Stimulated activated CD4-positive, alpha-beta T cell treated with anti-CD3 and anti-CD28 coated beads, Interleukin-1b, Interleukin-23, amount 100 ng/mL, for 4 hours (primary cell): ENCODE data around the gene GSTO2.
"Not testable (repeated sequence)": the region's sequence is repeated elsewhere in the genome, so short reads cannot be mapped to it uniquely, and the experiment has no call there.

Source experiments
- DNase-seq, 2 donors: peaks; one replicate each; pipeline ENCODE4 v3.0.0-alpha.2; 2020; ENCODE audit warnings: low read depth in 2 of 2

GSTO2 gene

DNA sequence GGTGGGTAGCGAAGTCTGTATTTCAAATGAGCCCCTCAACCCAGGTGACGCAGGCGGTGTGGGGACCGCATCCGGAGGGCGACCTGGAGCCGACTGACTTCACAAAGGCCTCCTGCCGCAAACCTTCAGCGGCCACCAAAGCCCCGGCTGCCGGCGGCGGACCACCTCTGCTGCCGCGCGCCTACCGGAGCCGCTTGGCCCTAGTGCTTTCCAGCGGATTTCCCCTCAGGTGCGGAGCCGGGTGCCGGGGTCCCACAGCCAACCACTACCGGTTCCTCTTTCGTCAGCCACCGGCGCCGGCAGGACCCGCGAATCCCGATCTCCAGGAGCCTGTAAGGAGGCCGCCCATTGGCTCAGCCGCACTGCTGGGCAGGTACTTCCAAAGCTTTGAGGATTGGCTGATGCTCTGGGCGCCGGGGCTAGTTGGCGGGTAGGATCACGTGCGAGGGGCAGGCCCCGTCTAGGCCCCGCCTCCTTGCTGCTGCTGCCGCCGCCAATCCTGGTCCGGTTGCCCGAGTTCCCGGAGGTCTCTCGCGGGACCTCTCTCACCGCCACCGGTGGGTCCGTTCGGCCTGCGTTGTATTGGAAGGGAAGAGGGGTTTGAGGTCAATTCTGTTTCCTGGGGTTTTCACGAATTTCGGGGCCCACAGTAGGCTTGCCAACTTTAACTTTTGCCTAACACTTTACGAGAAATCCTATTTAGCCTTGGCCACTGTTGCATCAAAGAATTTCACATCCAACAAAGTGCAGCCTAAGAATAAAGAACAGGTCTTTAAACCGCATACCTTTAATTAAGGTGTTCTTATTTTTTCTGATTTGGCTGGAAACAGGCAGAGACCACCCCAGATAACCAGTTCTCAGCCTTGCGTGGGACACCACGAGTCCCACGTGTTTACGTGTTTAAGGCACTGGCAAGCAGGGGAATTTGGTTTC lies at the start of gene GSTO2:
TSS of gene GSTO2 (plus strand) at position 472 of the 933 bp plus-strand sequence. CDS start 5,732 bp downstream, outside the sequence.
- DNase-seq, result peak; percentile 93

DNA sequence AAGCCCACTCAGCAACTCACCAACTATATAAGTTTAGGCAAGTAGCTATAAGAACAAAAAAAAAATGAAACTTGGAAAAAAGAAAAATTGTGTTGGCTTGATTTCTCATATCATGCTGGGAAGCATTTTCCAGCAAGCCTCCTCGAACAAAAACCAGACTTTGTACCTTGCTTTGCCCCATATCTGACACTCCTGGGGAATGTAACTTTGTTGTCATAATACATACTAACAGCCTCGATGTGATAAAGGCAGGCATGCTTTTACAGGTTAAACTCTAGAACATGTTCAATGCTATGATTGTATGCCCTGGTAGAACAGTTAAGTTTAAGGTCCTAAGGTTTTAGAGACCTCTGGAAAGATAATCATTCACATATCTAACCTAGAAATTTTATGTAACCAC lies 48.5 kb upstream of the GSTO2 start:
- no peak for DNase-seq

DNA sequence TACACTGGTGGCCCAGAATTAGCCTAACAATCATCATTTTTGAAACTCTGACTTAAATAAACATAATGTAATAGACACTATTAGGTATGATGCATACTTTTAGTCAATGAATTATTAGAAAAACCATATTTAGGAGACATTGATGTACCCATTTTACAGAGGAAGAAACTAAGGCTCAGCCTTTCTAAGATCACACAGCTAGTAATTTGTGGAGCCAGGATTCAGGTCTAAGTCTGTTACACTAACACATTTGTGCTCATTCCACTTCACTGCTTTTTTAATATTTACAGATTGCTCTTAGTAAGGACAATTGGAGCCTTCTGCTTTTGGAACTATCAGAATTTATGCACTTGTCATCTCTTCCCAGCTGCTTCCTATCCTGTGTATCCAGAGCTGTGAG lies 45.7 kb upstream of the GSTO2 start:
- DNase-seq, result no peak

DNA sequence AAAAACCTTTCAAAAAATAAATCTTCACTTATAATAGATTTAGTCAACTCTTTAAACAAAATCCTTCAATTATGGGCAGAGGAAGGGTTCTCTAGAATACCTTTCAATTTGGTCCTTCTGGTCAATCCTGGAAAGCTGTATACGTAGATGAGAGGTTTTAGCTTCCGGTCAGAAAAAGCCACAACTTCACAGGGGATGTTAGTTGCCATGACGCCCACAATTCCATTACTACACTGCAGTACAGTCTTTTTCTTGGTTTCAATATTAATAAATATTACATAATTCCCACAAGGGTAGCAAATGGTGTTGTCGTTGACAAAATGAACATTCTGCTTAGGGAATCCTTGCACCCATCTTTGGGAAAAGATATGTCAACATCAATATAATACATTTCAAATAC lies 38.5 kb upstream of the GSTO2 start:
- DNase-seq, result no peak

DNA sequence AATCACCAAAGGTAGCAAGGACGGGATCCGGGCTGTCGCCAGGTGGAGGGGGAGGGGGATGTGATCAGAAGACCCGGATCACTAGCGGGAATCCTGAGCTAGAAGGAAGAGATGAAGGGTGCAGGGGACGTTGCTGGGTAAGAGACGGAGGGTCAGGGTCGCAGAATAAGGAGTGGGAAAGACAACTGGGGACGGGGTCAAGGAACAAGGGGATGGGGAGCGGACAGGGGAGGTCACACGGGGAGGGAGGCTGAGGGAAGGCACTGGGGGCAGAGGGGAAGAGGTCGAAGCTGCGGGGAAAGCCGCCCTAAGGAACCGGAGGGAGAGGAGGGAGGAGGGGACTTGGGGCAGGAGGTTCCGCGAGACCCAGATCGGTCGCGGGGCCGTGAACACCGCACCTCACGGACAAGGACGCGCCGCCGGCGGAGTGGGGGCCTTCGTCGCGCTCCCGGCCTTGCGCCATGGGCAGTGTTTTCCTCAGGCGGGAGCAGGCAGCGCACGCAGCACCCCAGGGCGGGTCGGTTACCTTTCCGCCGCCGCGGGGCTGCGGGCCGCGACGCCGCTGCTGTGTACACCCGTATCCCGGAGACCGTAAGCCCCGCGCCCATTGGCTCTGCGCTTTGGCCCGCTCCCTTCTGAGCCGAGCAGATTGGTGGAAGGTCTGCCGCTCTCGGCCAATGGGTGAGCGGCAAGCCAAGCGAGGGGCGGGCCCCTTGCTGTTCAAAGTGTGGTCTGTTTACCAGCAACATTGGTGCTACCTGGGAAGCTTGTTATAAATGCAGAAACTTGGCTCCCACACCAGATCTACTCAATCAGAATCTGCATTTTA lies 37.0 kb upstream of the GSTO2 start, which contains the start of gene CFAP43:
TSS of gene CFAP43 (minus strand) at position 581 of the 829 bp plus-strand sequence. CDS start at position 463, 118 bp downstream.
- DNase-seq, result peak; percentile 99

DNA sequence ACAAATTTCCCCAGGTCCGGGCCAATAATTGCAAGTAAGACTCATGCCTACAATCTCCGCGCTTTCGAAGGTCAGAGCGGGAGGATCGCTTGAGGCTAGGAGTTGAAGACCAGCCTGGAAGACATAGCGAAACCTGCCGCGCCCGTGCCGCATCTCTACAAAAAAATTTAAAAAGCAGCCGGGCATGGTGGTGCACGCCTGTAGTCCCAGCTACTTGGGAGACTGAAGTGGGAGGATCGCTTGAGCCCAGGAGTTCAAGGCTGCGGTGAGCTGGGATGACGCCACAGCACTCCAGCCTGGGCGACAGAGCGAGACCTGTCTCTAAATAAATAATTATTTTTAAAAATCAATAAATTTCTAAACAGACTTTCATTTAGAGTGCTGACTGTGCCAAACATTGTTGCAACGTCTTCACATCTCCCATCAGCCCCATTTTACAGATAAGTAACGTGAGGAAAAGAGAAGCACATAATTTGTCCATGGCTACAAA lies 36.3 kb upstream of the GSTO2 start:
- no peak for DNase-seq

DNA sequence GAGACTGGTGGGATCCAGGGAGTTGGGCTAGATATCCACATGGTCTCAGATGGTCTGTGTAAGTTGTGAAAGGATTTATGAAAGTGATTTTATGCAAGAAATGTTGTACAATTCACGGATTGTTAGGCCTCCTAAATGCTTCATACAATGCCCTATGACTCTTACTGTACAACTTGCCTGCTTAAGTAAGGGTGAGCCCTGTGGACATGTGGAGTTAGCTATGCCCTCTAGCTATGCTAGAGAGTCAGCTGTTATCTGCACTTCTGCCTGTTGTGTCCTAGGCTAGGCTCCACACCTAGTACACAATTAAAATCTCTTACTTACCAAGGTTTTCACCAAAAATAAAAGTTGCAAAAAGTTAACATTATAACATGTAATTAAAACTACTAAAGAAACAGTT lies 35.2 kb upstream of the GSTO2 start:
- no peak for DNase-seq

DNA sequence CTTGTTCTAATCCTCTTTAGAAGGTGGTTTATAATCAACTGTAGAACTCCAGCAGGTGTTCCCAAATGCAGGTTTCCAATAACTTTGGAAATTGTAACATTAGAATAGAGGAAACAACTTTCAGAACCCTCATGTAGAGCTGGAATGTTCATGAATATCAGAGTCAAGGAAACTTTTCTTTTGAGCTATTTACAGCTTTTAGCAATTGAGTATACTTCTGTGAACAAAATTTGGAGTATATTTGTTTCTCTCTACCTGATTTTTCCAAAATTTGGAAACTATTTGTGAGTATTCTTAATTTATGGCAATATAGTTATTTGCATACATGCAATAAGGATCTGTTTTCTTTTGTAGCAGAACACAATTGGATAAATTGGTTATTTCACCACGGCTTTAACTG lies 34.0 kb upstream of the GSTO2 start:
- DNase-seq, result no peak

DNA sequence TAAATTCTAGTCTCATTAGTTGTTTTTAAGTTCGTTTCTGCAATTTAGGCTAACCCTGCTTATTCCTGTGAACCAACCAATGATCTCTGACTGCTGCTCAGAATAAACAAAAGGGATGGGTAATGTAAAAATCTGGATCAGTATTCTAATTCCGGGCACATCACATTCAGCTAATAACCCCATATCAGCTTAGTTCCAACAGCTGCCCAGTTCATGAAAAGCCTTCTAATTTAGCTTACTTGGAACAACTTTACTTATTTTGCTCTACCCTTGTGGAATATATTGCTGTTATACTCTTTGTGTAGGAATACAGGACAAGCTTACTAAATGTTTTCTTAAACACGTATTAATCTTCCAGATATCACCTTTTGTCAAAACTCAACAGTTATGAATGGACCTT lies 33.2 kb upstream of the GSTO2 start:
- DNase-seq, result no peak

DNA sequence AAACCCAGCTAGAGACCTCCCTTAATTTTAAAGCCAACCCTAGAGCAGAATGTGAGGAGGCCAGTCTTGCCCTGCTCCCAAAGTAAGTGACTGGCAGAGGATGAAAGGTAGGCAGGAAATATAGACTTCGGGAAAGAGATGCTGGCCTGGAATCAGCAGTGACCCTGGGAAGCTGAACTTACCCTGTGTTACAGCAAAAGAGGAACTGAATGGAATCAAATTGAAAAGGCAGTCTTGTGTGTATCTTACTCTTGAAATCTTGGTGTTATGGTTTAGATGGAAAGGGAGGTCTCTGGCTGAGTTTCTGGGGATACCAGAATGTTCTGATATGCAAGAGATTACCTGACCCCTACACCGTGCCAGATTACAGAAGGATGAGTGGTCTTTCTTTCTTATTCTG lies 28.9 kb upstream of the GSTO2 start:
- no peak for DNase-seq

DNA sequence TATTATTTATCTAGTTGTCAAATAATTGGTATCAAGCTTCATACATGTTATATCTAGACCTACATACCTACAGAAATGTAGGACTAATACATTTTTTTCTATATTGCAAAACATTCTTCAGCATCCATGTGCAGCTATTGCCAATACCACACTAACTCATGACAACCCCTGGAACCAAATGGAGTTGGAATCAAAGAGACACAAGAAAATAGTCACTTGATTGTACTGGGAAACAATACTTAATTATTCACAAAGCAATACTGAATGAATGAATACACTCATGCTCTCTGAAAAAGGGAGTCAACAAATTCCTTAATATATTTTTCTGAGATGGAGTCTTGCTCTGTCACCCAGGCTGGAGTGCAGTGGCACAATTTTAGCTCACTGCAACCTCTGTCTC lies 26.4 kb upstream of the GSTO2 start:
- no peak for DNase-seq

DNA sequence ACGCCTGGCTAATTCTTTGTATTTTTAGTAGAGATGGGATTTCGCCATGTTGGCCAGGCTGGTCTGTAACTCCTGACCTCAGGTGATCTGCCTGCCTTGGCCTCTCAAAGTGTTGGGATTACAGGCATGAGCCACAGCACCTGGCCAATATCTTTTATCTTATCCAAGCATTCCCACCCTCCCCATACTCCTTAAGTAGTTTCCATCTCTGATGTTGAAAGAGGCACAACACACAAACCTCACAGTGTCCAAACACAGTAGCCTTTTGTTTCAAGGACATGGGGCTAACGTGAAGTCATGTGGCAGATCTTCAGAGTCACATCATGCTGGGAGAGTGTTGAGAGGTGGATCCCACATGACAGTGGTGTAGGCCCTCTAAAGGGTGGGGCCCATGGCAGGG lies 26.0 kb upstream of the GSTO2 start:
- not testable (repeated sequence) for DNase-seq

DNA sequence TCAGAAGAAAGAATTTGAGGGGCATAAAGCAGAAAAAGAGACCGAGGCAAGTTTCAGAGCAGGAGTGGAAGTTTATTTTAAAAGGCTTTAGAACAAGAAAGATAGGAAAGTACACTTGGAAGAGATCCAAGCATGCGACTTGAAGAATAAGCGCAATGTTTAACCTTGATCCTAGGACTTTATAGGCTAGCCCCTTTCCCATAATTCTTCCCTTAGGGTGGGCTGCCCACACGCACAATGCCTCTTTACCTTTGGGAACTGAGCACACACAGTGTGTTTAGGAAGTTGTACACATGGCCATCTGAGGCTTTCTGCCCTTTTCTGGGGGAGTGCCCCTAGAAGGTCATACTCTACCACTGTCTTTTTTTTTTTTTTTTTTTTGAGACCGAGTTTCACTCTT lies 25.5 kb upstream of the GSTO2 start:
- no peak for DNase-seq

DNA sequence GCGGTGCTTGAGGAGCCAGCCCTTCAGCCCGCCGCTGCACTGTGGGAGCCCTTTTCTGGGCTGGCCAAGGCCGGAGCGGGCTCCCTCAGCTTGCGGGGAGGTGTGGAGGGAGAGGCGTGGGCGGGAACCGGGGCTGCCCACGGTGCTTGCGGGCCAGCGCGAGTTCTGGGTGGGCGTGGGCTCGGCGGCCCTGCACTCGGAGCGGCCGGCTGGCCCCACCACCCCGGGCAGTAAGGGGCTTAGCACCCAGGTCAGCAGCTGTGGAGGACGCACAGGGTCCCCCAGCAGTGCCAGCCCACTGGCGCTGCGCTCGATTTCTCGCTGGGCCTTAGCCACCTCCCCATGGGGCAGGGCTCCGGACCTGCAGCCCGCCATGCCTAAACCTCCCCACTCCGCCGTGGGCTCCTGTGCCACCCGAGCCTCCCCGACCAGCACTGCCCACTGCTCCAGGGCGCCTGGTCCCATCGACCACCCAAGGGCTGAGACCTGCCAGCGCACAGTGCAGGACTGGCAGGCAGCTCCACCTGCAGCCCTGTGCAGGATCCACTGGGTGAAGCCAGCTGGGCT lies 23.8 kb upstream of the GSTO2 start:
- no peak for DNase-seq

DNA sequence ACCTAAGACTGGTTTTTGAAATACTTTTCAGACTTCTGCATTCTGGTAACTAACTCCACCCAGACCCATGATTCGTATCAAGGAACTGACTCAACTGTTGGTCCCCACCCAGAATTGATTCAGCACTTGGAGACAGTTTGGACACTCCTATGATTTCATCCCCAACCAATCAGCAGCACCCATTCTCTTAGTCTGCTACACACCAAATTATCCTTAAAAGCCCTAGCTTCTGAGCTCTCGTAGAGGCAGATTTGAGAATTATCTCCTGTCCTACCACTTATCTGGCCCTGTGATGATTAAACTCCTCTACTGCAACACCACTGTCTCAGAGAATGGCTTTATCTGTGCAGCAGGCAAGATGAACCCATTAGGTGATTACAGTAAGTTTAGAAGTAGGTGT lies 22.0 kb upstream of the GSTO2 start:
- DNase-seq, result no peak

DNA sequence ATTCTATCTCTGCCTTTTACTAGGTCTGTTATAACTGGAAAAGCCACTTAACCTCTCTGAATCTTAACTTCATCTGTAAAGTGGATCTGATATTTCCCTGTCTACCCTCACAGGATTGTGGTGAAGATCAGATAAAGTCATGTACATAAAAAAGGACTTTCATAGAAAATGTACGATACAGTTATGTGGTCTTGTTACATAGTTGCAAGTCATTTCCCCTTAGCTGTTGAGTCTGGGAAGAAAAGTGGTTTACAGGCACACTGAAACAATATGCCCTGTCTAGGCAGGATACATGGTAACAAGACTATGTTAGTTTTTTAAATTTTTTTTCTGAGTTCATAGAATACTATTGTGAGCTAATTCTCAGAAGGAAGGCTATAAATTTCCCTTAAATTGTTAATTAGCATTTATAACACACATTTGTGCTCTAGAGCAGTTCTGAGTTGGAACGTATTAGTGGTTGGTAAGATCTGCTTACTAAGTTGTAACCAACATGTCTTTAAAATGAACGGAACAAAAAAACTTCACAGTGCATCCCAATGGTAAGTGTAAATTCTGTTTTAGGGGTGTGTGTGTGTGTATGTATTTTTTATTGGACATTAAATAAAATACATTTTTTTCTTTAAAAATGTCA lies 21.4 kb upstream of the GSTO2 start:
- DNase-seq, result no peak

DNA sequence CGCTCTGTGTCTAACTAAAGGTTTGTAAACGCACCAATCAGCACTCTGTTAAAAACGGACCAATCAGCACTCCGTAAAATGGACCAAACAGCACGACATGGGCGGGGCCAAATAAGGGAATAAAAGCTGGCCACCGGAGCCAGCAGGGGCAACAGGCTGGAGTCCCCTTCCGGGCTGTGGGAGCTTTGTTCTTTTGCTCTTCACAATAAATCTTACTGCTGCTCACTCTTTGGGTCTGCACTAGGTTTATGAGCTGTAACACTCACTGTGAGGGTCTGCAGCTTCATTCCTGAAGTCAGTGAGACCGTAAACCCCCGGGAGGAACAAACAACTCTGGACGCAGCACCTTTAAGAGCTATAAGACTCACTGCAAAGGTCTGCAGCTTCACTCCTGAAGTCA lies 20.1 kb upstream of the GSTO2 start:
- DNase-seq, result not testable (repeated sequence)

DNA sequence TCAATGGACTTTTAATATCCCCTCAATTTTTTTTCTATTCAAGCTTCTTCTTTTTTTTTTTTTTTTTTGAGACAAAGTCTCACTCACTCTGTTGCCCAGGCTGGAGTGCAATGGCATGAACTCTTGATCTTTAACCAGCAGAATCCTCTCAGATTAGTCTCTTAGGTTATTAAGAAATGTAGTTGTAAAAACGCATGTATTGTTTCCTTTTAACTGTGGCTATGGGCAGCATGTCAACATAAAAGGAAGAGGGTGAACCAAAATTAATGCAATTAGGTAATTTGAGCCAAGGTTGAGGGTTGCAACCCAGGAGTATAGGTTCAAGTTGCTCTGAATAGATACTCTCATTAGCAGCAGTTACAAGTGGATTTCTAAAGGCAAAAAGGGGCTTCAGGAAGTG lies 18.6 kb upstream of the GSTO2 start:
- no peak for DNase-seq

DNA sequence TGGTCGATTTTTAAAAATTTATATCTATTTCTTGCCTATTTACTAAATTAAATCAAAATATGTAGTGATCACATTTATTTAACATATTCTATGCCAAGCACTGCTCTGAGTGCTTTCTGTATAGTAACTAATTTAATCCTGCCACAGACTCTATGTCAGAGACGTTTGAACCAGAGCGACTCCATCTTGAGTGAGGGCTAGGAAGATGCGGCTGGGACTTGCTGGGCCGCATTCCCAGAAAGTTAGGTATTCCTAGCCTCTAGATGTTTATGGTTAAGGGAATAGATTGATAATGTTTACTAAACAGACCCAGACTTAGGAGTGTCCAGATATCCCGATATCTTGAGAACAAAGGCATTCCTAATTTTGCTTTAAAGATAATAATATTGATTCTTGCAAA lies 17.5 kb upstream of the GSTO2 start:
- no peak for DNase-seq

DNA sequence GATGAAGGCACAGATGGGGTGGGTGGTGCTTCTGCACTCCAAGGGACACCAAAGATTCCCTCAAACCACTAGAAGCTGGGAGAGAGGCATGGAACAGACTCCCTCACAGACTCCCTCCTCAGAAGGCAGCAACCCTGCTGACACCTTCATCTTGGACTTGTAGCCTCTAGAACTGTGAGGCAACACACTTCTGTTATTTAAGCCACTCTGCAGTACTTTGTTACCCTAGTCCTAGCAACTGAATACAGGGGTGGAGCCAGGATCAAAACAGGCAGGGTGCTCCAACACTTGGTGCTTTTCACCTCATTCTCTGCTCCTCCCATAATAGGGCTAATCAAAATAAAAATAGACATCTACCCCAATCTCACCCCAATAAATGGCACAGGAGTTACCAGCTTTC lies 16.6 kb upstream of the GSTO2 start:
- DNase-seq, result no peak

DNA sequence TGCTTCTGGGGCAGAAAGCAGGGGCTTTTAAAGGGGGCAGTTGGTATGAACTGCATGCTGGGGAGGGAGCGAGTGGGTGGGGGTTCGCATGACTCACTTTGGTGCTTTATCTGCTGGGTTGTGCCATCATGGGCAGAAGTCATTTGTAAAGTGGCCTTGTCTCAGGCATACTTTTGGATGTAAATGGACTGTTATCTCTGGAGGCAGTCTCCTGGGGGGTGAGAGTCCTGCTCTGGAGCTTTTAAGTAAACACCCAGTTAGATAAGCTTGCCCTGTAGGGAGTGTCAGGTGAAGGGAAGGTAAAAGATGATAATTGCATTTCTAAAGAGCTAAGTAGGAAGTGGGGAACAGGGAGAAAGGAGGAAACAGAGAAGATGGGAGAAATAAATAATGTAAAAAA lies 15.9 kb upstream of the GSTO2 start:
- DNase-seq, result no peak
